GM21360 (cell line): ENCODE data around the gene NCOA4.
"Not testable (repeated sequence)": the region's sequence is repeated elsewhere in the genome, so short reads cannot be mapped to it uniquely, and the experiment has no call there.

ENCODE experiments used
- ATAC-seq: cut with Tn5 transposase; IDR thresholded peaks from one replicate; pipeline ENCODE4 v1.9.1; 2021; ENCODE audit warnings: mild to moderate bottlenecking, moderate library complexity; ENCODE audit not compliant: unreplicated experiment

NCOA4 gene

GRCh38 chr10:46052791-46053375, 22.5 kb upstream of the NCOA4 start:
- ATAC-seq = no peak

GRCh38 chr10:46052057-46052790, 21.8 kb upstream of the NCOA4 start:
- ATAC-seq = no peak

- ATAC-seq = no peak
Observed at GRCh38 chr10:46050941-46051623, 20.7 kb upstream of the NCOA4 start.

- not testable (repeated sequence) for ATAC-seq
Observed at GRCh38 chr10:46049497-46049831, 19.0 kb upstream of the NCOA4 start.

- ATAC-seq = no peak
Observed at GRCh38 chr10:46048152-46048551, 17.7 kb upstream of the NCOA4 start.

GRCh38 chr10:46046261-46046660, 15.8 kb upstream of the NCOA4 start, which contains the start of gene MSMB:
TSS of gene MSMB (minus strand) at chr10:46046269. CDS start at chr10:46046237, 32 bp downstream.
- no peak for ATAC-seq

GRCh38 chr10:46042527-46042926, 12.1 kb upstream of the NCOA4 start:
- no peak for ATAC-seq

GRCh38 chr10:46040004-46040403, 9.6 kb upstream of the NCOA4 start:
- no peak for ATAC-seq

GRCh38 chr10:46037107-46037825, 6.8 kb upstream of the NCOA4 start:
- no peak for ATAC-seq

GRCh38 chr10:46035923-46036849, 5.8 kb upstream of the NCOA4 start:
- ATAC-seq = no peak

GRCh38 chr10:46033602-46034011, 3.2 kb upstream of the NCOA4 start:
- ATAC-seq = no peak

- no peak for ATAC-seq
Observed at GRCh38 chr10:46031648-46032532, 1.5 kb upstream of the NCOA4 start.

- ATAC-seq = no peak
Observed at GRCh38 chr10:46029461-46030030, 877 bp downstream of the NCOA4 start.

GRCh38 chr10:46028584-46029460, 1.6 kb downstream of the NCOA4 start:
- ATAC-seq = no peak

GRCh38 chr10:46026106-46026505, 4.3 kb downstream of the NCOA4 start:
- ATAC-seq = no peak

- no peak for ATAC-seq
Observed at GRCh38 chr10:46025406-46025805, 5.0 kb downstream of the NCOA4 start.

- ATAC-seq = no peak
Observed at GRCh38 chr10:46024948-46025347, 5.5 kb downstream of the NCOA4 start.
